ENCODE data around the gene FAM171A2.

FAM171A2 gene

DNA sequence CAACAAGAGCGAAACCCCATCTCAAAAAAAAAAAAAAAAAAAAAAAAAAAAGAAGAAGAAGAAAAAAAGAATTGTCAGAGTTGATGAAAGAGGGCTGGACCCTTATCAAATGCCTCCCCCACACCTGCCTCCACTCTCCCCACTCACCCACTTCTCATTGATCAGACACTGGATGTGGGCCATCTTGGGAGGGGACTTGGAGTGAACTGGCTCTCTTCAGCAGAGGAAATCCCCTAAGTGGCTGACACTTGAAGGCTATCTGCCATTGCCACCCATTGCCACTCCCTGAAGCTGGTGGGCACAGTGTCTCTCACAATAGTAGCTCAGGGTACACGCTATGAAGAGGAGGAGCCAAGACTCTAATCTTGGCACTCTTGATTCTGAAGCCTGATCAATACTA, 24.2 kb upstream of the FAM171A2 start:
- no peak for TF ChIP-seq SUZ12 (IDR thresholded peaks at IDR 0.05; ENCODE audit: extremely low read depth, insufficient read depth, insufficient read length)
- TF ChIP-seq ZNF274 (IDR thresholded peaks at IDR 0.05; ENCODE audit: low read depth, low read length), result no peak
- TF ChIP-seq YY1 (IDR thresholded peaks at IDR 0.05; ENCODE audit: insufficient read depth, insufficient read length), result no peak
- peaks cover 21% of the 10 kb centered on the region for H3K27me3 ChIP-seq (ENCODE audit: insufficient read depth, insufficient read length)
- DNase-seq (ENCODE audit: low read depth, low spot score), result no peak
- H3K9ac ChIP-seq (ENCODE audit: insufficient read length, low read depth), result no peak overlapping the region
- H3K36me3 ChIP-seq (ENCODE audit: insufficient read depth, insufficient read length, low read length), result no peaks in the 10 kb centered on the region
- no peaks in the 10 kb centered on the region for H3K9me3 ChIP-seq (ENCODE audit: insufficient read depth, low read length)
- no peak overlapping the region for H3K4me3 ChIP-seq (ENCODE audit: insufficient read length, low read depth)
- peaks cover 4% of the 10 kb centered on the region for H3K4me1 ChIP-seq (ENCODE audit: insufficient read depth, insufficient read length)

DNA sequence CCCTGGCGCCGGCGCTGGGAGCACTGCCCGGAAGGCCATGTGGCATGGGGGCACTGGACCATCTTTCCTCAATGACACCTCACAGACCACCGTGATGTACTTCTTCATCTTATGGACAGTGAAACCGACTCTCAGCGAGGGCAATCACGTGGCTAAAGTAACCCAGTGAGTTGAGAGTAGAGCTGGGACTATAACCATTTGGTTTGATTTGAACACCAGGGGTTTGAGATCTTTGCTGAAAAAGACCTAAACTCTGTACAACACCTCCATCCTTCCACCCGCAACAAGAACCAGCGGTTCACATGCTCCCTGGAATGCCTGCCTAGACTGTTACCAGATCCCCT, 22.5 kb upstream of the FAM171A2 start:
- Histone ChIP-seq H3K9ac (ENCODE audit: insufficient read length, low read depth) (peak overlapping the region; percentile 84), H3K4me1 (ENCODE audit: insufficient read depth, insufficient read length) (peaks cover 4% of the 10 kb centered on the region), H3K9me3 (ENCODE audit: insufficient read depth, low read length) (no peaks in the 10 kb centered on the region), H3K27me3 (ENCODE audit: insufficient read depth, insufficient read length) (peaks cover 21% of the 10 kb centered on the region), H3K4me3 (ENCODE audit: insufficient read length, low read depth) (peak overlapping the region; percentile 72), H3K36me3 (ENCODE audit: insufficient read depth, insufficient read length, low read length) (no peaks in the 10 kb centered on the region)
- TF ChIP-seq YY1 (IDR thresholded peaks at IDR 0.05; ENCODE audit: insufficient read depth, insufficient read length), result no peak
- no peak for TF ChIP-seq ZNF274 (IDR thresholded peaks at IDR 0.05; ENCODE audit: low read depth, low read length)
- TF ChIP-seq SUZ12 (IDR thresholded peaks at IDR 0.05; ENCODE audit: extremely low read depth, insufficient read depth, insufficient read length), result no peak
- no peak for DNase-seq (ENCODE audit: low read depth, low spot score)

DNA sequence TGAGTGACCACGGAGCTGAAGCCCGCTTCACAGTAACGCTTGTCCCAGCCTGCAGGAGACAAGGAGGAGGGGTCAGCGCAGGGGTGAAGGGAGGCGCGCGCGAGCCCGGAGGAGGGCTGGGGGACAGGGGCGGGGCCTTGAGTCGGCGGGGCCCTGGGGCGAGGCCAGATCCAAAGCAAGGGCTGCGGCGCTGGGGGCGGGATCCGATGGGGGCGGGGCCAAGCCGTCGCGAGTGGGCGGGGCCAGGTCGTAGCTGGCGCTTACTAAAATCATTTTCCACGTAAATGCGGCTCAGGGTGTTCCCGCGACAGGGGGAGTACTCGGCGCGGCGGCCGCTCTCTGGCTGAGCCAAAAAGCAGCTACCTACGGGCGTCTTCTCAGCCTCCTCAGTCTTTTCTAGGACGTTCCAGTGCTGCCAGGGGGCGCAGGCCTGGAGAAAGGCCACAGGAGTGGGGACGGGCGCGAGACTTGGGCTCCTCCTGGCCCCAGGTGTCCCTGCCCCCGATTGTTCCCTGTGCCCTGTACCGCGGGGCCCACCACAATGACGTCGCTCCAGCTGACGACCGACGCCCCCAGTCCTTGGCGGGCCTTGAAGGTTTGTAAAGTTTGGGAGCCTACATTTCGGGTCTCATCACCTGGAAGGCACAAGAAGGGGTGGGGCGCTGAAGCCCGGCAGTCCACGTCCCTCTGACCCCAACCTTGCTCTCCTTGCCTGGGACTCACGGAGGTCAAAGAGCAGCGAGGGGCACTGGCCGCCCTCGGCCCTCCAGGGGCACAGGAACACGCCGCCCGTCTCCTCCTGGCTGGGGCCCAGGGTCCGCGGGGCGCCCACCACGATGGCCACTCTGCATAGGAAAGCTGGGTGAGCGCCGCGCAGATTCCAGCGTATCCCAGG, 21.9 kb upstream of the FAM171A2 start:
- no peaks in the 10 kb centered on the region for H3K36me3 ChIP-seq (ENCODE audit: insufficient read depth, insufficient read length, low read length)
- peak; percentile 75 for DNase-seq (ENCODE audit: low read depth, low spot score)
- H3K9ac ChIP-seq (ENCODE audit: insufficient read length, low read depth), result peak overlapping the region; percentile 87
- peaks cover 7% of the 10 kb centered on the region for H3K4me1 ChIP-seq (ENCODE audit: insufficient read depth, insufficient read length)
- peak overlapping the region; percentile 72 for H3K4me3 ChIP-seq (ENCODE audit: insufficient read length, low read depth)
- peaks cover 21% of the 10 kb centered on the region for H3K27me3 ChIP-seq (ENCODE audit: insufficient read depth, insufficient read length)
- H3K9me3 ChIP-seq (ENCODE audit: insufficient read depth, low read length), result no peaks in the 10 kb centered on the region
- TF ChIP-seq SUZ12 (IDR thresholded peaks at IDR 0.05; ENCODE audit: extremely low read depth, insufficient read depth, insufficient read length) (no peak), YY1 (IDR thresholded peaks at IDR 0.05; ENCODE audit: insufficient read depth, insufficient read length) (no peak), ZNF274 (IDR thresholded peaks at IDR 0.05; ENCODE audit: low read depth, low read length) (no peak)

DNA sequence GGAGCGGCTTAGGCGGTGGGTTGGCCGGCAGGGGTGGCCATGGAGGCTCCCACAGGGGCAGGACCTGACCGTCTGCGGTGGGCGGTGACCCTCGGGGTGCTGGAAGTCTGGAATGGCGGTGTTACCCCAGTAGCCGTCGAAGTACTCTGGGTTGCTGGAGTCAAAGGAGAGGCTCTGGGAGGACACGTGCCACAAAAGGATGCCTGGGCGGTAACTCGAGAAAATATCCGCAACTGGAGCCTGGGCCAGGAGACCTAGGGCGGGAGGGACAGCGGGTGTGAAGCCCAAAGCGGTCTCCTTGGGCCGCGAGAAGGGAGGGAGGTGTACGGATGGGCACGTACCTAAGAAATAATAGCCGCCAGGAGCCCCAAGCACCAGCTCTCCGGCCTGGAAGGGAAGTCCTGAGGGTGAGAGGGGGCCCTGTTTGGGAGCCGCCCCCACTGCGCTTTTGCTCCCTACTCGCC, 21.2 kb upstream of the FAM171A2 start:
- H3K27me3 ChIP-seq (ENCODE audit: insufficient read depth, insufficient read length), result peaks cover 21% of the 10 kb centered on the region
- H3K36me3 ChIP-seq (ENCODE audit: insufficient read depth, insufficient read length, low read length), result no peaks in the 10 kb centered on the region
- H3K9ac ChIP-seq (ENCODE audit: insufficient read length, low read depth), result peak overlapping the region; percentile 87
- peak overlapping the region; percentile 59 for H3K4me3 ChIP-seq (ENCODE audit: insufficient read length, low read depth)
- TF ChIP-seq ZNF274 (IDR thresholded peaks at IDR 0.05; ENCODE audit: low read depth, low read length) (no peak), YY1 (IDR thresholded peaks at IDR 0.05; ENCODE audit: insufficient read depth, insufficient read length) (no peak), SUZ12 (IDR thresholded peaks at IDR 0.05; ENCODE audit: extremely low read depth, insufficient read depth, insufficient read length) (no peak)
- no peaks in the 10 kb centered on the region for H3K9me3 ChIP-seq (ENCODE audit: insufficient read depth, low read length)
- H3K4me1 ChIP-seq (ENCODE audit: insufficient read depth, insufficient read length), result peaks cover 8% of the 10 kb centered on the region
- DNase-seq (ENCODE audit: low read depth, low spot score), result no peak

DNA sequence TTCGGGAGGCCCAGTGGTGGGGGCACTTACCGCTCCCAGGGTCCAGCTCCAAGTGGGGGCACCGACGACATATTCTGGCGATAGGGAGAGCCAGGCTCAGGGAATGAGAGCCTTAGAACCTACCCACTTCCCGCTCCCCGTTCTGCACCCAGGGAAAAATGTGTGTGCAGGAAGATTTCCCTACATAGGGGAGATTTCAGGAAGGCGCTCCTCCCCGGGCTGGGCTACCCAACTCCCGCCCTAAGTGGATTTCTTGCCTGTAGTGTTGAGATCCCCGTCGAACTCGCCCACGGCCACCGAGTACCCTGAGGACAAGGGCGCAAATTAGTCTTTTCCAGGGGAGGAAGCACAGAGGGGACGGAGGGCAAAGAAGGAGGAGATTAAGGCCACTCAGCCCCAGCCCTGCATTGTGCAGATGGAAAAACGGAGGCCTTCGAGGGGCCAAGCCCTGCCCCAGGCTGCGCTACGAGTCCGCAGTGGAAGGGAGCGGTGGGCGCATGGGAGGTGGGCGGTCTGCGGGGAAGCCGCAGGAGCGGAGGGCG, 20.7 kb upstream of the FAM171A2 start:
- Histone ChIP-seq H3K36me3 (ENCODE audit: insufficient read depth, insufficient read length, low read length) (no peaks in the 10 kb centered on the region), H3K9ac (ENCODE audit: insufficient read length, low read depth) (peak overlapping the region; percentile 87), H3K4me3 (ENCODE audit: insufficient read length, low read depth) (peak overlapping the region; percentile 59), H3K9me3 (ENCODE audit: insufficient read depth, low read length) (no peaks in the 10 kb centered on the region), H3K4me1 (ENCODE audit: insufficient read depth, insufficient read length) (peaks cover 8% of the 10 kb centered on the region), H3K27me3 (ENCODE audit: insufficient read depth, insufficient read length) (peaks cover 21% of the 10 kb centered on the region)
- no peak for DNase-seq (ENCODE audit: low read depth, low spot score)
- no peak for TF ChIP-seq ZNF274 (IDR thresholded peaks at IDR 0.05; ENCODE audit: low read depth, low read length)
- TF ChIP-seq SUZ12 (IDR thresholded peaks at IDR 0.05; ENCODE audit: extremely low read depth, insufficient read depth, insufficient read length), result no peak
- no peak for TF ChIP-seq YY1 (IDR thresholded peaks at IDR 0.05; ENCODE audit: insufficient read depth, insufficient read length)

DNA sequence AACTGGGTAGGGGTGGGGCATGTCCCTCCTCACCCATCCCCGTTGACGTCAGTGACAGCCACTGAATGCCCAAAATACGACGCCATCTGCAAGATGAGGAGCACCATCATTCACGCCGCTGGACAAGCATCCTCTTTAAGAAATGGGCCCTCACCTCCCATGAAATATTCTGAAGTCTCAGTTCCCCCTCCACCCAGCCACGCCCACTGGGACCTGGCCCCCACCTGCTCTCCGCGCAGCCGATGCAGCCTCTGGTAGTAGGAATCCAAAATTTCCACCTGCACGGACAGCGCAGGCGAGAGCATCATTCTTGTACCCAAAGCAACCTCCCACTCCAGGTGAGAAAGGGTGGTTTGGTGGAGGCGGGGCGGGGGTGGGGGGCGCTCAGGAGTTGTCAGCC, 20.2 kb upstream of the FAM171A2 start:
- no peak for TF ChIP-seq ZNF274 (IDR thresholded peaks at IDR 0.05; ENCODE audit: low read depth, low read length)
- no peak for TF ChIP-seq YY1 (IDR thresholded peaks at IDR 0.05; ENCODE audit: insufficient read depth, insufficient read length)
- TF ChIP-seq SUZ12 (IDR thresholded peaks at IDR 0.05; ENCODE audit: extremely low read depth, insufficient read depth, insufficient read length), result no peak
- no peak for DNase-seq (ENCODE audit: low read depth, low spot score)
- peaks cover 21% of the 10 kb centered on the region for H3K27me3 ChIP-seq (ENCODE audit: insufficient read depth, insufficient read length)
- H3K9me3 ChIP-seq (ENCODE audit: insufficient read depth, low read length), result no peaks in the 10 kb centered on the region
- no peak overlapping the region for H3K9ac ChIP-seq (ENCODE audit: insufficient read length, low read depth)
- peaks cover 6% of the 10 kb centered on the region for H3K4me1 ChIP-seq (ENCODE audit: insufficient read depth, insufficient read length)
- no peak overlapping the region for H3K4me3 ChIP-seq (ENCODE audit: insufficient read length, low read depth)
- no peaks in the 10 kb centered on the region for H3K36me3 ChIP-seq (ENCODE audit: insufficient read depth, insufficient read length, low read length)

DNA sequence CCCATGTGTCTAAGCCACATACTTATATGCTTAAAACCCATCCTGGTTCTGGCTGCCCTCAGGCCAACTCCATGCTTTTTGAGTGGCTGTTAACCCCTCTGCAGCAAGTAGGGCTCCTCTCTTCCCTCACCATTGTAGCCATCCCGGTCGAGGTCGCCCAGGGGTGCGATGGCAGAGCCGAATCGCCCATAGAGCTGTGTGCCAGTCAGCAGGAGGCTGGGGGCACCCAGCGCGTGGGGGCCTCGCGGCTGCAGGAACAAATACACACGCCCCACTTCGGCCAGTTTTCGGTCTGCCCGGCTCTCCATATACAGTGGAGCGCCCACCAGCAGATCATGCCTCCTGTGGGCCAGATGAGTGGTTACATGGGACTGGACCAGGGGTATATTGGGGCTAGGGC, 19.7 kb upstream of the FAM171A2 start:
- no peak for DNase-seq (ENCODE audit: low read depth, low spot score)
- H3K4me1 ChIP-seq (ENCODE audit: insufficient read depth, insufficient read length), result peaks cover 6% of the 10 kb centered on the region
- H3K27me3 ChIP-seq (ENCODE audit: insufficient read depth, insufficient read length), result peaks cover 21% of the 10 kb centered on the region
- H3K4me3 ChIP-seq (ENCODE audit: insufficient read length, low read depth), result no peak overlapping the region
- no peaks in the 10 kb centered on the region for H3K36me3 ChIP-seq (ENCODE audit: insufficient read depth, insufficient read length, low read length)
- H3K9ac ChIP-seq (ENCODE audit: insufficient read length, low read depth), result no peak overlapping the region
- TF ChIP-seq YY1 (IDR thresholded peaks at IDR 0.05; ENCODE audit: insufficient read depth, insufficient read length), result no peak
- TF ChIP-seq SUZ12 (IDR thresholded peaks at IDR 0.05; ENCODE audit: extremely low read depth, insufficient read depth, insufficient read length), result no peak
- TF ChIP-seq ZNF274 (IDR thresholded peaks at IDR 0.05; ENCODE audit: low read depth, low read length), result no peak
- no peaks in the 10 kb centered on the region for H3K9me3 ChIP-seq (ENCODE audit: insufficient read depth, low read length)
